D721Med (cell line): Measurements from ENCODE around the gene MBOAT2.

Source experiments
- DNase-seq: peaks from one replicate; pipeline ENCODE4 v3.0.0; 2011; ENCODE audit warnings: low spot score; ENCODE audit not compliant: insufficient read length
- FAIRE-seq: peaks from 2 replicates; lab custom pipeline; 2011; peaks lifted over from hg19 to GRCh38; lab: Jason Lieb, UNC
- CTCF ChIP-seq: IDR thresholded peaks from 2 replicates; pipeline ENCODE4 v1.5.1; 2012; ENCODE audit warnings: mild to moderate bottlenecking, control low read depth; ENCODE audit not compliant: insufficient read depth; ENCODE audit errors: missing control alignments

The MBOAT2 gene

DNA sequence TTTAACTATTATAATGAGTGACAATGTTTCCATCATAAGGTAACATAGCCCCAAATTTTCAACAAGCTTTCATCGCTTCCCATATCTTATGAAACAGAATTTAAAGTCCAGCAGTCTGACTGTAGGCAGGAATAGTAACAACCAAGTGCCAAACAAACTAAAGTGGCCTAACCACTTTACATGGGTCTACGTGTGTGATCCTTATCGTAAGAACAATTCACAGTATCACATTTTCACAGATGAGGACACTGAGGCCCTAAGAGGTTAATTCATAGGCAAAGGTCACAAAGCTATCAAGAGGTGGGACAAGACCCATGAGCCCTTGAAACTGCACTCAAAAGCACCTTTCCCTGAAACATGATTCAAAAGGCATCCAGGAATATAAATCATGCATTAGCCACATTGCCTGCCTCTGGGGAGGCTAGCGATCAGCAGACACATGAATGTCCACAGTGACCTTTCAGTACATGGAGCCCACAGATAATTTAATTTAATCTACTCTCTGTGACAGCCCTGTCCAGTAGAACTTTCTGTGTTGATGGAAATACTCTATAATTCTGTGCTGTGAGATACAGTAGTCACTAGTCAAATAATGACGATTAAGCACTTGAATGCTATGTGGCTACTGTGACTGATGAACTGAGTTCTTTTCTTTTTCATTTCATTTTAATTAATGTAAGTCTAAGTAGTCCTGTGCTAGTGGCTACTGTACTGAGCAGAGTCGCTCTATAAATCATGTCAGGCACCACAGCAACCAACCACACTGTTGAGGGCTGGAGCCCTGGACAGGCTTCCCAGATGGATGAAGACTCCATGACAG lies 196.4 kb downstream of the MBOAT2 start:
- TF ChIP-seq CTCF, result no peak
- DNase-seq (no peak), FAIRE-seq (no peak)

- no peak for TF ChIP-seq CTCF
- no peak for FAIRE-seq
- no peak for DNase-seq
Measured at GRCh38 chr2:8805278-8806210, 197.9 kb downstream of the MBOAT2 start.

- TF ChIP-seq CTCF, result no peak
- FAIRE-seq, result no peak
- DNase-seq, result no peak
Measured at GRCh38 chr2:8803658-8804379, 199.7 kb downstream of the MBOAT2 start.

GRCh38 chr2:8802741-8803140 lies 200.7 kb downstream of the MBOAT2 start:
- DNase-seq (no peak), FAIRE-seq (no peak)
- no peak for TF ChIP-seq CTCF
